Transverse colon (tissue), 4 donors: ENCODE data around the gene ZBTB20. TPM values are rescaled to one million over a fixed set of nuclear protein-coding genes. Genes with fewer than 3 reads are reported as not detected.
A peak's percentile ranks its signal among the peaks of the same experiment; 100 is the strongest.

ENCODE experiments used
- DNase-seq: peaks from one replicate; pipeline ENCODE4 v3.0.0-alpha.2; 2019
- H3K27ac ChIP-seq, 4 donors: fragments of 200-600 bp; sonication (generic); 2 replicates each; pipeline ENCODE4 v1.5.1; 2016 to 2018; ENCODE audit warnings: inconsistent platforms in 4 of 4
- H3K27me3 ChIP-seq: fragments of 200-600 bp; sonication (generic); 2 replicates; pipeline ENCODE4 v1.5.1; 2017; ENCODE audit warnings: inconsistent platforms
- H3K36me3 ChIP-seq, 4 donors: fragments of 200-600 bp; sonication (generic); 2 replicates each; pipeline ENCODE4 v1.5.1; 2017 to 2019; ENCODE audit warnings: inconsistent platforms in 4 of 4
- H3K4me1 ChIP-seq, 4 donors: fragments of 200-600 bp; sonication (generic); 2 replicates each; pipeline ENCODE4 v1.5.1; 2017 to 2020; ENCODE audit warnings: inconsistent platforms in 4 of 4
- H3K4me3 ChIP-seq, 4 donors: fragments of 200-600 bp; sonication (generic); 1 replicate in 1 of 4; 2 replicates in 3 of 4; pipeline versions ENCODE4 v1.5.1 to v1.6.1; 2017 to 2019; ENCODE audit warnings: inconsistent platforms in 4 of 4
- H3K9me3 ChIP-seq, 2 donors: fragments of 200-600 bp; sonication (generic); 2 replicates each; pipeline ENCODE4 v1.5.1; 2017 to 2019; ENCODE audit warnings: inconsistent platforms in 2 of 2
- EP300 ChIP-seq: sonication (generic); formaldehyde crosslinking; IDR thresholded peaks from one replicate; pipeline ENCODE4 v1.6.1; 2017; ENCODE audit warnings: antibody characterized with exemption, low read depth
- POLR2A ChIP-seq: fragments of 450-650 bp; IDR thresholded peaks from one replicate; pipeline ENCODE4 v1.6.1; 2016; ENCODE audit warnings: antibody characterized with exemption, mild to moderate bottlenecking, moderate library complexity
- POLR2AphosphoS5 ChIP-seq, 3 donors: sonication (generic); formaldehyde crosslinking; IDR thresholded peaks; one replicate each; pipeline ENCODE4 v1.6.1; 2016; ENCODE audit warnings: antibody characterized with exemption in 3 of 3
- WGBS, 2 donors: methylation state at CpG; one replicate each; pipeline ENCODE4 v1.1.5; 2018; ENCODE audit warnings: low coverage in 1 of 2; 5-methylcytosine and 5-hydroxymethylcytosine counted together
- in situ Hi-C, 4 donors: fragments of 200-750 bp; cut with MboI; loops; one replicate each; pipeline versions ENCODE4 v1.15.0 to v1.15.1; 2017; ENCODE audit warnings: low sequenced_read_pairs in 3 of 4, low pct_ligation_motif_present in 1 of 4, low pct_unique_long_range_greater_than_20kb in 1 of 4
- intact Hi-C: fragments of 100-400 bp; cut with DNase I; formaldehyde crosslinking; loops from one replicate; pipeline ENCODE4 v1.15.1; 2023; ENCODE audit warnings: low total_unique reads
- total RNA-seq, 4 donors: library from RNA; depleted of rRNA; stranded (reverse); fragments of >200 nt; gene quantifications; one replicate each; pipeline ENCODE4 v1.1.0, GENCODE V29; 2016
- TF ChIP-seq, protein P1 (sequence below), 5 experiments: fragments of 200-600 bp in 3 of 5; fragments of 450-650 bp in 2 of 5; sonication (generic) in 3 of 5; IDR thresholded peaks; 1 replicate in 2 of 5; 2 replicates in 3 of 5; pipeline ENCODE4 v1.5.1; 2016 to 2017; ENCODE audit warnings: antibody characterized with exemption in 5 of 5, inconsistent platforms in 3 of 5, mild to moderate bottlenecking in 2 of 5, moderate library complexity in 1 of 5

The ZBTB20 gene
- total RNA-seq, 4 donors from 2014 or later, result 44.6 to 50.5 (median 46.4) TPM

DNA sequence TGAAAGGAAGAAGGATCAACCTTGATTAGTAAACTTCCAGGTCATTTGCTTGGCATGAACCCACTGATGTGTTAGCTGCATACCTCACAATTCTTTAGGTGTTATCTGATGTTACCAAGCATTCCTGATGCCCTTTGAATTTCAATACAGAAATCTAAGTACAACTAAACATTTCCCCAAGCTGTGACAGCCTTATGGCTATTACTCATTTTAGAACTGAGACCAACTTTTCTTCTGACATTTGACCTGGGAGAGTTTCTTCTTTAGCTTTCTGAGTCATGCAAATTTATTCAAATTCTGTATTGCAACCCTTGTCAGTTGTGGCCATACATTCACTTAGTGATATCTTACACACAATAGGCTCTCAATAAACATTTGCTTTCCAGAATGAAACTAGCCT lies 729.0 kb downstream of the ZBTB20 start:
- H3K4me3 ChIP-seq, result no peak overlapping the region
- DNase-seq, result no peak
- intact Hi-C loops, result no loop called here
- H3K9me3 ChIP-seq, result no peaks in the 10 kb centered on the region
- H3K4me1 ChIP-seq, result peaks cover 0 to 11% (median 3%) of the 10 kb centered on the region in 4 donors
- no peaks in the 10 kb centered on the region for H3K27me3 ChIP-seq
- no peak overlapping the region for H3K27ac ChIP-seq
- H3K36me3 ChIP-seq, result no peaks in the 10 kb centered on the region
- TF ChIP-seq POLR2A (no peak), EP300 (no peak), POLR2AphosphoS5 (IDR thresholded peaks at IDR 0.05) (no peak)
- TF ChIP-seq, protein P1, sequence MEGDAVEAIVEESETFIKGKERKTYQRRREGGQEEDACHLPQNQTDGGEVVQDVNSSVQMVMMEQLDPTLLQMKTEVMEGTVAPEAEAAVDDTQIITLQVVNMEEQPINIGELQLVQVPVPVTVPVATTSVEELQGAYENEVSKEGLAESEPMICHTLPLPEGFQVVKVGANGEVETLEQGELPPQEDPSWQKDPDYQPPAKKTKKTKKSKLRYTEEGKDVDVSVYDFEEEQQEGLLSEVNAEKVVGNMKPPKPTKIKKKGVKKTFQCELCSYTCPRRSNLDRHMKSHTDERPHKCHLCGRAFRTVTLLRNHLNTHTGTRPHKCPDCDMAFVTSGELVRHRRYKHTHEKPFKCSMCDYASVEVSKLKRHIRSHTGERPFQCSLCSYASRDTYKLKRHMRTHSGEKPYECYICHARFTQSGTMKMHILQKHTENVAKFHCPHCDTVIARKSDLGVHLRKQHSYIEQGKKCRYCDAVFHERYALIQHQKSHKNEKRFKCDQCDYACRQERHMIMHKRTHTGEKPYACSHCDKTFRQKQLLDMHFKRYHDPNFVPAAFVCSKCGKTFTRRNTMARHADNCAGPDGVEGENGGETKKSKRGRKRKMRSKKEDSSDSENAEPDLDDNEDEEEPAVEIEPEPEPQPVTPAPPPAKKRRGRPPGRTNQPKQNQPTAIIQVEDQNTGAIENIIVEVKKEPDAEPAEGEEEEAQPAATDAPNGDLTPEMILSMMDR (IDR thresholded peaks at IDR 0.05), result no peak
- in situ Hi-C loops, result loop anchor here in 1 of 4 donors (10.0 kb wide), 1 partner anchor 263 kb away; no protein-coding TSS in a partner anchor

DNA sequence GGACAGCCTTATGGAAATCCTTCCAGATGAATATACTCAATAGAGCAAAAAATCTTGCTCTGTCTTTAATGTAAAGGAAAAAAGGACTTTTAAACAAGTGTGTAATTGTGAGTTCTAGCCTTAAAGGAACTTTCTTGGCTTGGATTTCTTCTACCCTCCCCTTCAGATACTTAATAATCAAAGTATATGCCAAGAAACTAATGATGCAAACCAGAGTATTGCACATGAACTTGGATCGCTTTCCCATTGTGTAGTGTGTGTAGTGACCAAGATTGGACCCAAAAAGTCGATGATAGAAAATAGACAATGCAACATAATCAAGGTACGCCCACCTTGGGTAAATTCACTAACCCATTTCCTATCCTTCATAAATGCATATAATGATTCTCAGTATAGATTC lies 729.4 kb downstream of the ZBTB20 start:
- Histone ChIP-seq H3K36me3 (no peaks in the 10 kb centered on the region), H3K9me3 (no peaks in the 10 kb centered on the region), H3K27me3 (no peaks in the 10 kb centered on the region), H3K4me3 (no peak overlapping the region), H3K27ac (no peak overlapping the region), H3K4me1 (peaks cover 0 to 14% (median 3%) of the 10 kb centered on the region in 4 donors)
- no peak for DNase-seq
- intact Hi-C loops, result no loop called here
- WGBS, 2 donors, result 88 to 100% methylated on average over 3 of the region's 3 CpGs
- in situ Hi-C loops, result loop anchor here in 1 of 4 donors (10.0 kb wide), 1 partner anchor 263 kb away; no protein-coding TSS in a partner anchor
- no peak for TF ChIP-seq POLR2AphosphoS5 (IDR thresholded peaks at IDR 0.05)
- no peak for TF ChIP-seq EP300
- TF ChIP-seq, protein P1 (IDR thresholded peaks at IDR 0.05), result no peak
- no peak for TF ChIP-seq POLR2A

GRCh38 chr3:114417265-114417664 lies 729.8 kb downstream of the ZBTB20 start:
- Histone ChIP-seq H3K9me3 (no peaks in the 10 kb centered on the region), H3K4me3 (no peak overlapping the region), H3K36me3 (no peaks in the 10 kb centered on the region), H3K27me3 (no peaks in the 10 kb centered on the region), H3K4me1 (peaks cover 0 to 18% (median 3%) of the 10 kb centered on the region in 4 donors), H3K27ac (no peak overlapping the region)
- 65 to 73% methylated on average over 5 of the region's 5 CpGs for WGBS, 2 donors
- TF ChIP-seq, protein P1 (IDR thresholded peaks at IDR 0.05), result no peak
- TF ChIP-seq EP300, result no peak
- no peak for TF ChIP-seq POLR2A
- no peak for TF ChIP-seq POLR2AphosphoS5 (IDR thresholded peaks at IDR 0.05)
- DNase-seq, result no peak
- intact Hi-C loops (no loop called here), in situ Hi-C loops (loop anchor here in 1 of 4 donors (10.0 kb wide), 1 partner anchor 262 kb away; no protein-coding TSS in a partner anchor)

DNA sequence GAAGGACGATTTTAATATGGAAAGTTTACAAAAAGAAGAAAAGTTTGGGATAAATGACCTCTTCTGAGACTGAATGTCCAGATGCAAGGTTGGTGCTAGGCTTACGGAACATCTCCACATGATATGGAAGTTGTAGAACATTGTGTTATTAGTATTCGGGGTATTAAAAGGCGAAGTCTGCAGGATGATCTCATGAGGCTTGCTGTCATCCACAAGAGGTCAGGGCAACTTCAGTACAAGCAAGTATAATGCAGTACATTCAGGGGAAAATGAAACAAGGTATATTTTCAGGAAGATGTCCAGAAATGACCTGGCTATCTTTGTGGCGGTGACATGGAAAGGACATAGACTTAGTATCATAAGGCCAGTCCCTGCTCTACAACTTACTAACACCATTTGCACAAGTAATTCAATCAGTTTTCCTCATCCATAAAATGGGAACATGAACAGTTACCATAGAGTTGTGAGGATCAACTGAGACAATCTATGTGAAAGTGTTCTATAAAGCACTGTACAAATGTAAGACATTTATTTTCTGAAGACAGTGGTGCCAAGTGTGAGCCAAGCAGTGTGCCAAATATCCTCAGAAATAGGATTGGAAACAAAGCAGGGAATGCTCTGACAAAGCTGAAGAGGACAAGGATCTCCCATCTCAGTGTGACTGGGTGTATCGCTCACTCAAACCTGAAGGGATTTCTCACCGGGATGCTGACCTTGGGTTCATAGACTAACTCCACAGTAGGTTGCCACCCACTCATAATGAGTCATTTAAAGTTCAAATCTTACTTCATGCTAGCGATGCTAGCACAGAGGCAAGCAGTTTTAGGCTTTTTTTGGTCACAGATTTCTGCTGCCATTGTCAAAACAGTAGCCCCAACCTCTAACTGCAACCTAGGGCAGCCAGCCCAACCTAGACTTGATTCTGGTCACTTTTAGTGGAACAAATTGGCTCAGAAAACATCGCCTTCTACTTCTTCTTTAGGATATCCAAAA lies 735.0 kb downstream of the ZBTB20 start:
- WGBS, 2 donors, result 63 to 68% methylated on average over 5 to 9 of the region's 9 CpGs
- Histone ChIP-seq H3K27me3 (no peaks in the 10 kb centered on the region), H3K4me3 (no peak overlapping the region), H3K9me3 (no peaks in the 10 kb centered on the region), H3K36me3 (no peaks in the 10 kb centered on the region), H3K27ac (peak overlapping the region; percentile 31 to 48 (median 41)), H3K4me1 (peaks cover 0 to 20% (median 3%) of the 10 kb centered on the region in 4 donors)
- in situ Hi-C loops, result loop anchor here in 1 of 4 donors (10.0 kb wide), 1 partner anchor 257 kb away; no protein-coding TSS in a partner anchor
- TF ChIP-seq POLR2AphosphoS5 (IDR thresholded peaks at IDR 0.05), result no peak
- TF ChIP-seq, protein P1 (IDR thresholded peaks at IDR 0.05), result no peak
- TF ChIP-seq EP300, result no peak
- TF ChIP-seq POLR2A, result no peak
- intact Hi-C loops, result no loop called here
- DNase-seq, result no peak
